Astrocyte (in vitro differentiated cells and primary cell): ENCODE data around the gene RFX7.

Experiments used
- CTCF ChIP-seq: IDR thresholded peaks from 2 replicates; pipeline ENCODE4 v1.5.1; 2011; ENCODE audit warnings: low read depth, mild to moderate bottlenecking, inconsistent platforms, low read length, moderate library complexity; ENCODE audit not compliant: insufficient read depth
- EZH2 ChIP-seq: IDR thresholded peaks from 2 replicates; pipeline ENCODE4 v1.6.1; 2012; ENCODE audit warnings: mild to moderate bottlenecking, low read length, inconsistent platforms; ENCODE audit not compliant: insufficient read depth

- no peak for TF ChIP-seq CTCF
- TF ChIP-seq EZH2, result no peak
Measured at GRCh38 chr15:56102441-56102840, 141.2 kb downstream of the RFX7 start.
